Thyroid gland (tissue), 4 donors: ENCODE data around the gene MAN2C1.

Source experiments
- POLR2A ChIP-seq, 2 donors: fragments of 450-650 bp; IDR thresholded peaks; one replicate each; pipeline ENCODE4 v1.6.1; 2017; ENCODE audit warnings: antibody characterized with exemption in 2 of 2, mild to moderate bottlenecking in 2 of 2, moderate library complexity in 1 of 2
- TF ChIP-seq, protein P1 (sequence below), 6 experiments: fragments of 200-600 bp in 3 of 6; fragments of 450-650 bp in 3 of 6; sonication (generic) in 3 of 6; IDR thresholded peaks; one replicate each; pipeline ENCODE4 v1.5.1; 2016 to 2019; ENCODE audit warnings: antibody characterized with exemption in 6 of 6, mild to moderate bottlenecking in 2 of 6, inconsistent platforms in 1 of 6, moderate library complexity in 1 of 6

DNA sequence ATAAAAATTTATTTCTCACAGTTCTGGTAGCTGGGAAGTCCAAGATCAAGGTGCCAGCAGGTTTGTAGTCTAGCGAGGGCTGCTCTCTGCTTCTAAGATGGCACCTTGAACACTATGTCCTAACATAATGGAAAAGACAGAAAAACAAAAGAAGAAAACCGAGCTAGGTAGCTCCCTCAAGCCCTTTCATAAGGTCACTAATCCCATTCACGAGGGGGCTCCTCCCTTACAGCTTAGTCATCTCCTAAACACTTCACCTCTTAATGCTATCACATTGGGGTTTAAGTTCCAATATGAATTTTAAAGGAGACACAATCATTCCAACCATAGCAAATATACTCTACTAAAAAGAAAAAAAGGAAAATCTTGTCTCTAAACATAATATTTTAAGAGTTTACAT is 62.2 kb downstream of the MAN2C1 start:
- TF ChIP-seq, protein P1, sequence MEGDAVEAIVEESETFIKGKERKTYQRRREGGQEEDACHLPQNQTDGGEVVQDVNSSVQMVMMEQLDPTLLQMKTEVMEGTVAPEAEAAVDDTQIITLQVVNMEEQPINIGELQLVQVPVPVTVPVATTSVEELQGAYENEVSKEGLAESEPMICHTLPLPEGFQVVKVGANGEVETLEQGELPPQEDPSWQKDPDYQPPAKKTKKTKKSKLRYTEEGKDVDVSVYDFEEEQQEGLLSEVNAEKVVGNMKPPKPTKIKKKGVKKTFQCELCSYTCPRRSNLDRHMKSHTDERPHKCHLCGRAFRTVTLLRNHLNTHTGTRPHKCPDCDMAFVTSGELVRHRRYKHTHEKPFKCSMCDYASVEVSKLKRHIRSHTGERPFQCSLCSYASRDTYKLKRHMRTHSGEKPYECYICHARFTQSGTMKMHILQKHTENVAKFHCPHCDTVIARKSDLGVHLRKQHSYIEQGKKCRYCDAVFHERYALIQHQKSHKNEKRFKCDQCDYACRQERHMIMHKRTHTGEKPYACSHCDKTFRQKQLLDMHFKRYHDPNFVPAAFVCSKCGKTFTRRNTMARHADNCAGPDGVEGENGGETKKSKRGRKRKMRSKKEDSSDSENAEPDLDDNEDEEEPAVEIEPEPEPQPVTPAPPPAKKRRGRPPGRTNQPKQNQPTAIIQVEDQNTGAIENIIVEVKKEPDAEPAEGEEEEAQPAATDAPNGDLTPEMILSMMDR (IDR thresholded peaks at IDR 0.05), result no peak
- no peak for TF ChIP-seq POLR2A (IDR thresholded peaks at IDR 0.05)
